ENCODE results near the gene PAX7.

DNA sequence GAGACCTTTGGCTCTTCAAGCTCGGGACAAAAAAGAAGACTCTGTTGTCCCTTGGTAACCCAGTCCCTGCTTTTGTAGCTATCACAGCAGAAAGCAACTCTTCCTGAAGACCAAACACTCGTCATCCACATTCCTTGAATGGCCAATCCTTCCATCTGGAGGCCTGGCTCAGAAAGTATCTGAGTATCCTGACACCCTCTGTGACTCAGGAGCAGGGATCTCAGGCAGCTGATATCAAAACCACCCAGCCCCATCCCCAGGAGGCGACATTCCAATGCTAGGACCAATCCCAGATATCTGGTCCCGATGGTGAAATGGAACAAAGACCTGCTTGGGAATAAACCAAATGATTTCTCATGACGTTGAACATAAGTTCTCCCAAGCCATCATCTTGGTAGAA lies 116.3 kb downstream of the PAX7 start:
- TF ChIP-seq CTCF (IDR thresholded peaks at IDR 0.05; ENCODE audit: insufficient read depth, low read depth, low read length) (no peak), EZH2 (IDR thresholded peaks at IDR 0.05; ENCODE audit: insufficient read depth, low read length) (no peak)

Measured in astrocyte (in vitro differentiated cells and primary cell).